Mucosa of rectum (tissue), 2 donors: ENCODE measurements around the gene XXYLT1.

Source experiments
- H3K27ac ChIP-seq, 2 donors: one replicate each; pipeline ENCODE4 v1.7.0; 2013; ENCODE audit warnings: inconsistent platforms in 2 of 2, low read depth in 2 of 2, low read length in 2 of 2
- H3K27me3 ChIP-seq, 2 donors: one replicate each; pipeline ENCODE4 v1.7.0; 2013; ENCODE audit warnings: low read length in 2 of 2; ENCODE audit not compliant: control insufficient read depth in 2 of 2, insufficient read depth in 2 of 2
- H3K36me3 ChIP-seq, 2 donors: one replicate each; pipeline ENCODE4 v1.7.0; 2013; ENCODE audit warnings: low read length in 2 of 2; ENCODE audit not compliant: control insufficient read depth in 2 of 2, insufficient read depth in 2 of 2
- H3K4me1 ChIP-seq, 2 donors: one replicate each; pipeline ENCODE4 v1.7.0; 2013; ENCODE audit warnings: low read length in 2 of 2, mild to moderate bottlenecking in 1 of 2; ENCODE audit not compliant: control insufficient read depth in 2 of 2, insufficient read depth in 2 of 2
- H3K4me3 ChIP-seq, 2 donors: one replicate each; pipeline ENCODE4 v1.7.0; 2013; ENCODE audit warnings: low read length in 2 of 2
- H3K9ac ChIP-seq, 2 donors: one replicate each; pipeline ENCODE4 v1.7.0; 2013; ENCODE audit warnings: low read length in 2 of 2, low read depth in 1 of 2, mild to moderate bottlenecking in 1 of 2
- H3K9me3 ChIP-seq, 2 donors: one replicate each; pipeline ENCODE4 v1.7.0; 2013; ENCODE audit warnings: low read length in 2 of 2; ENCODE audit not compliant: control insufficient read depth in 2 of 2
- donor health status: healthy.
- donor health status: Normal muscosa, but diverticular disease.

Gene XXYLT1

DNA sequence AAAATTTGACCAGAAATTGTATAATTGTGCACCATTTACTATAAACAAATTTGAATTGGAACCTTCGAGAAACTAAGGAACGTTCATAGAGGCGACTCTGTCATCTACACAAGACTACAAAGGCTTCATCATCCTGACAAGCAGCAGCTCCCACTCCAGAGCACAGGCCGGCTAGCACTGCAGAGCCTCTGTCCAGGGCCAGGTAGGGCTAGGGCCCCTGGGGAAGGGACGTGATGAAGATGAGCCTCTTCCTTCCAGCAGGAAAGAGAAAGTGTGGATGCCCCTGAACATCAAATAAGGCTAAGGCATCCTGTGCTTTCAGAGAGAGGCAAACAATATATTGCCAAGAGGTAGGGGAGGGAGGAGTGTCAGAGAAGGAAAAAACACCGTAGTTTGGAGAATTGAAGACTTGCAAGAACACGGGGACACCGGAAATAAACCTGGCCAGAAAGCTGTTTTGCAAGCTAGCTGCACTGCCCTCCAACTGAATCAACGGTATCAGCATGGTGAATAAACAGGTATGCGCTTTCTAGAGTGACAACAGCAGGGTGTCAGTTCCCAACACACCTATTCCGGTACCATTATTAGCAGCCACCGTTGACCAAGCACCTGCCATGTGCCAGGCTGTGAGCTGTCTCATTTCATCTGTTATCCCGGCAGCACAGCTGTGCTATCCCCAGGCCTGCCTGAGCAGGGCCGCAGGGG, 12.4 kb downstream of the XXYLT1 start:
- Histone ChIP-seq H3K4me1 (peaks cover 18 to 23% of the 10 kb centered on the region in 2 donors), H3K27me3 (no peaks in the 10 kb centered on the region), H3K27ac (peak overlapping the region; percentile 76 to 85), H3K36me3 (no peaks in the 10 kb centered on the region), H3K9me3 (no peaks in the 10 kb centered on the region), H3K9ac (peak overlapping the region; percentile 52 to 74), H3K4me3 (no peak overlapping the region)

DNA sequence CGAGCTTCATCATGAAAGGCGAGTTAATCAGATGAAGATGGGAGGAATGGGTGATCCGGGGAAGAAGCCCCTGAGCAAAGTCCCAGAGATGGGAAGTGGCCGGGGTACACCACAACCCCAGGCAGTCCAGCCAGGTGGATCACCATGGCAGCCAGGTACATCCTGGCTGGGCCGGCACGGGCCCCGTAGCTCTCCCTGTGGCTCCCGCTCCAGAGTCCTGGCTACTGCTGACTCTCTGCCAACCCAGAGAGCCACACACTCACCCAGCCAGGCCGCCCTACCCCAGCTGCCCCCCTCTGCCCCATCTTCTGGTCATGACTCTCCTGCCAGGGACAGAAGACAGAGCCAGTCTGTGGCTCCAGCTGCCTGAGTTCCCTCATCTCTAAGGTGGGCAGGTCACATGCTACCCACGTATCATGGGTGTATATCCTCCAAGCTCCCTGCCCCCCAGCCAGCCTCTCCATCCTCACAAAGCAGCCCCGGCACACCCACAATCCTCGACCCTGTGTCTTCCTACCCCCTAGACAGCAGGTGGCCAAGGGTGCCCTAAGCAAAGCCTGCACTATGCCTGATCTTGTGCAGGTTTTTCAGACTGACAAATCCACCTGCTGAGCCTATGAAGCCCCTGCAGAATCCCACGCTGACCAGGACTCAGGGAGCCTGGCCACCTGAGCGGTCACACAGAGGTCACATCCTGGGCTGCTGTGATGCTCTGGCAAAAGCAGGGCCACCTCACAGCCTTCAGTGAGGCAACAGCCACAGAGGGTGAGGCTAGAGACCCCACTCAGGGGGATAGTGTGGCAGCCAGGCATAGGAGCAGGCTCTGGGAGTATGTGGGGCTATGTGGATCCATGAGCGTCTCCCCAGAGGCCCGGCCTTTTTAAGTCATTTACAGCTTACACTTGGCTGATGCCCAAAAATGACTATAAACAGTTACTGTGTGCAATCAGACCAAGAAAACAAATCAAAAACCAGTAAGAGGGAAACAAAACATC, 13.2 kb downstream of the XXYLT1 start:
- Histone ChIP-seq H3K27me3 (no peaks in the 10 kb centered on the region), H3K27ac (peak overlapping the region in 1 of 2 donors; percentile 85), H3K9me3 (no peaks in the 10 kb centered on the region), H3K4me3 (no peak overlapping the region), H3K9ac (no peak overlapping the region), H3K4me1 (peaks cover 18 to 23% of the 10 kb centered on the region in 2 donors), H3K36me3 (no peaks in the 10 kb centered on the region)

DNA sequence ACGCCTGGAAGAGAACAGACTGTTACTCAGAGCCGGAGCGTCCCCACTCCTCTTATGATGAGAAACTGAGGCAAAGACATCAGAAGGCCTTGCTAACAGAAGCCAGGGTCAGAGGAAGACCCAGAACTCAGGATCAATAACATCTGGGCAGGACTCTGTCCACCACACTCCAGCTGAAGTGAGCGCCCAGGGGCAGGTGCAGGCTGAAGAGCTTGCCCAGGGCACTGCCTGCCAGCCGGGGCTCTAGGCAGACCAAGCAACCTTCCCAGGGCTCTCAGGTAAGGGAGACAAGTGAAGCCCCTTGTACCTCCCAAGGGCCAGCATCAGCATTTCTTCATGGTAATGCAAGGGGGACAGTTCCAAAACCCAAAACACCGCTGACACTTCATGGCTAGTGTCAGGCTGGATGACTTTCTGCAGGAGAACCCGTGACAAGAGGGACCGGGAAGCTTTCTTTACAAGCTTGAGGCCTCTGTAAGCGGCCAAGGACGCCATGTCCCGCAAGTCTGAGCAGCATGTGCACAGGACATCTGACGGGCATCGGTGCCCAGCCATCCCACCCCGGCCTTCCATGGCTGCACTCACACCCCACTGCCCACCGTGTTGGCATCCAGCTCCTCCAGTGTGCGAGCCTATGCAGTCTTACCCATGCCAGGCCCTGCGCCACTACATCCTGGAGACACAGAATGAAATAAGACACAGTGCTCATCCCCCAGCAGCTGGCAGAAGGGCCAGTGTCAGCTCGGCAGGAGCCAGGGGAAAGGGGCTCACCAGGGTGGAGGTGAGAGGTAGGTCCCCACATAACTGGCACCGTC, 14.1 kb downstream of the XXYLT1 start:
- no peaks in the 10 kb centered on the region for H3K9me3 ChIP-seq
- no peak overlapping the region for H3K27ac ChIP-seq
- H3K9ac ChIP-seq, result no peak overlapping the region
- H3K4me1 ChIP-seq, result peaks cover 18 to 23% of the 10 kb centered on the region in 2 donors
- H3K27me3 ChIP-seq, result no peaks in the 10 kb centered on the region
- H3K4me3 ChIP-seq, result no peak overlapping the region
- H3K36me3 ChIP-seq, result no peaks in the 10 kb centered on the region

GRCh38 chr3:195255571-195256501, 15.1 kb downstream of the XXYLT1 start:
- Histone ChIP-seq H3K27ac (no peak overlapping the region), H3K36me3 (no peaks in the 10 kb centered on the region), H3K9ac (no peak overlapping the region), H3K9me3 (no peaks in the 10 kb centered on the region), H3K27me3 (no peaks in the 10 kb centered on the region), H3K4me3 (no peak overlapping the region), H3K4me1 (peaks cover 17 to 22% of the 10 kb centered on the region in 2 donors)

- Histone ChIP-seq H3K27ac (no peak overlapping the region), H3K27me3 (no peaks in the 10 kb centered on the region), H3K4me1 (peaks cover 11 to 17% of the 10 kb centered on the region in 2 donors), H3K9ac (no peak overlapping the region), H3K9me3 (no peaks in the 10 kb centered on the region), H3K4me3 (no peak overlapping the region), H3K36me3 (no peaks in the 10 kb centered on the region)
These were observed 15.8 kb downstream of the XXYLT1 start for GRCh38 chr3:195255176-195255500.

DNA sequence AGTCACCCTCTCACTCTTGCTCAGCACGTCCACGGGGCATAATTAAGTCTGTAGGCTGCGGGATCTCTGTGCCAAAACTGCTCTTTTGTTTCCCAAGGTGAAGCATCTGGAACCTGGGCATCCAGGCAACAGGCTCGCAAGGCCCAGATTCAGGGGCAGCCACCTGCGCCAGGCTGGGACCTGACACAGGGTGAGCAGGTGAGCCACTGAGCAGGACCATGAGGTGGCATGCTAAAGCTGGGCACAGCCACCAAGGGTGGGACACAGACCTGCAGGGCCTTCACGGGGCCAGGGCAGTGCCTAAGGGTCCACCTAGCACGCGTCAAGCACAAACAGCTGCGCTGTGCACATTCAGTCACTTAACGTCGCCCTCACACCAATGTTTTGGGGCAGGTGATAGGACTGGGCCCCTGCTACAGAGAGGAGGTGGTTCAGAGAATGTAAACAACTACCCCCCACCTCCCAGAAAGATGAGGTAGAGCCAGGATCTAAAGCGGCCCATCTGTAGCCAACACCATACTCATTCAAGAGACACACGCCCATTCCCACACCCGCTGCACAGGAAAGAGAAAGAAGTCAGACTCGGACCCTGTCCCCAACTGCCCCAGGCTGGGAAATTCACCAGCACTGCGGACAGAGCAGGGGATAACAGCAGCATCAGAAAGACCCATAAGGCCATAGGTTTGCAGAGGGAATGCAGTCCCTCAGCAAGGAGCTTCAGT, 16.3 kb downstream of the XXYLT1 start:
- Histone ChIP-seq H3K9ac (no peak overlapping the region), H3K4me1 (peaks cover 10 to 17% of the 10 kb centered on the region in 2 donors), H3K27me3 (no peaks in the 10 kb centered on the region), H3K27ac (no peak overlapping the region), H3K36me3 (no peaks in the 10 kb centered on the region), H3K9me3 (no peaks in the 10 kb centered on the region), H3K4me3 (no peak overlapping the region)

GRCh38 chr3:195253923-195254432, 17.0 kb downstream of the XXYLT1 start:
- Histone ChIP-seq H3K27ac (no peak overlapping the region), H3K4me1 (peaks cover 4 to 11% of the 10 kb centered on the region in 2 donors), H3K9me3 (no peaks in the 10 kb centered on the region), H3K27me3 (no peaks in the 10 kb centered on the region), H3K4me3 (no peak overlapping the region), H3K36me3 (no peaks in the 10 kb centered on the region), H3K9ac (no peak overlapping the region)

GRCh38 chr3:195251336-195252065, 19.5 kb downstream of the XXYLT1 start:
- Histone ChIP-seq H3K4me1 (no peaks in the 10 kb centered on the region), H3K27ac (no peak overlapping the region)

More at GRCh38 chr3:195251336-195252065, 19.5 kb downstream of the XXYLT1 start:
- no peak overlapping the region for H3K9ac ChIP-seq
- H3K36me3 ChIP-seq, result no peaks in the 10 kb centered on the region
- H3K9me3 ChIP-seq, result no peaks in the 10 kb centered on the region
- H3K4me3 ChIP-seq, result no peak overlapping the region
- no peaks in the 10 kb centered on the region for H3K27me3 ChIP-seq
